Measurements from ENCODE around the gene TGFB1. TPM values are rescaled to one million over a fixed set of nuclear protein-coding genes. Genes with fewer than 3 reads are reported as not detected.

Gene TGFB1
- total RNA-seq, 1 donor from 2014 or later = 24.9 TPM

DNA sequence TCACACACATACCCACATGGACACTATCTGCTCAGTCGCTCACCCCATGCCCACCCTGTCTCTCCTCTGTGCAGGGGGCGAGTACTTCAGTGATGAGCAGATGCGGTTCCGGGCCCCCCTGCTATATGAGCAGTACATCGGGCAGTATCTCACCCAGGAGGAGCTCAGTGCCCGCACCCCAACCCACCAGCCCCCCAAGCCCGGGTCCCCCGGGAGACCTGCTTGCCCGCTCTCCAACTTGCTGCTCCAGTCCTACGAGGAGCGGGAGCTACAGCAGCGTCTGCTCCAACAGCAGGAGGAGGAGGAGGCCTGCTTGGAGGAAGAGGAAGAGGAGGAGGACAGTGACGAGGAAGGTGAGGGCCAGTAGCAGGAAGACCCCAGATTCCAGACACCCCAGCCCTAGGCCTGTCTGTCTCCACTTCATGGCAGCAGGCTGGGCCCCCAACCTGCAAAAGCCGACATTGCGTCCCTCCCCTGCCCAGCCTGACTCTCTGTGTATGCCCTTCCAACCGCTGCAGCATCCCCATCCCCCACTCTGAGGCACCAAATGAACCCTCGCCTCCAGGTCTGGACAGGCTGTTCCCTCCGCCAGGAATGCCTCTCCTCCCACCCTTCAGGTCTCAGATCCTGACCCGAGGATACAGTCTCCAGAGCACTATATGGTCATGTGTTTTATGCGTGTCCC, 34.1 kb downstream of the TGFB1 start:
- Mint-ChIP-seq H3K4me1 (peaks cover 25% of the 10 kb centered on the region), H3K27me3 (ENCODE audit: low read depth) (no peaks in the 10 kb centered on the region), H3K4me3 (no peak overlapping the region), H3K9me3 (peaks cover 5% of the 10 kb centered on the region), H3K36me3 (peaks cover 30% of the 10 kb centered on the region), H3K27ac (no peak overlapping the region)
- DNase-seq (ENCODE audit: low spot score in 2 of 2, unreplicated experiment in 2 of 2) = no peak
- TF ChIP-seq, protein P1, sequence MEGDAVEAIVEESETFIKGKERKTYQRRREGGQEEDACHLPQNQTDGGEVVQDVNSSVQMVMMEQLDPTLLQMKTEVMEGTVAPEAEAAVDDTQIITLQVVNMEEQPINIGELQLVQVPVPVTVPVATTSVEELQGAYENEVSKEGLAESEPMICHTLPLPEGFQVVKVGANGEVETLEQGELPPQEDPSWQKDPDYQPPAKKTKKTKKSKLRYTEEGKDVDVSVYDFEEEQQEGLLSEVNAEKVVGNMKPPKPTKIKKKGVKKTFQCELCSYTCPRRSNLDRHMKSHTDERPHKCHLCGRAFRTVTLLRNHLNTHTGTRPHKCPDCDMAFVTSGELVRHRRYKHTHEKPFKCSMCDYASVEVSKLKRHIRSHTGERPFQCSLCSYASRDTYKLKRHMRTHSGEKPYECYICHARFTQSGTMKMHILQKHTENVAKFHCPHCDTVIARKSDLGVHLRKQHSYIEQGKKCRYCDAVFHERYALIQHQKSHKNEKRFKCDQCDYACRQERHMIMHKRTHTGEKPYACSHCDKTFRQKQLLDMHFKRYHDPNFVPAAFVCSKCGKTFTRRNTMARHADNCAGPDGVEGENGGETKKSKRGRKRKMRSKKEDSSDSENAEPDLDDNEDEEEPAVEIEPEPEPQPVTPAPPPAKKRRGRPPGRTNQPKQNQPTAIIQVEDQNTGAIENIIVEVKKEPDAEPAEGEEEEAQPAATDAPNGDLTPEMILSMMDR (IDR thresholded peaks at IDR 0.05; ENCODE audit: unreplicated experiment) = no peak

DNA sequence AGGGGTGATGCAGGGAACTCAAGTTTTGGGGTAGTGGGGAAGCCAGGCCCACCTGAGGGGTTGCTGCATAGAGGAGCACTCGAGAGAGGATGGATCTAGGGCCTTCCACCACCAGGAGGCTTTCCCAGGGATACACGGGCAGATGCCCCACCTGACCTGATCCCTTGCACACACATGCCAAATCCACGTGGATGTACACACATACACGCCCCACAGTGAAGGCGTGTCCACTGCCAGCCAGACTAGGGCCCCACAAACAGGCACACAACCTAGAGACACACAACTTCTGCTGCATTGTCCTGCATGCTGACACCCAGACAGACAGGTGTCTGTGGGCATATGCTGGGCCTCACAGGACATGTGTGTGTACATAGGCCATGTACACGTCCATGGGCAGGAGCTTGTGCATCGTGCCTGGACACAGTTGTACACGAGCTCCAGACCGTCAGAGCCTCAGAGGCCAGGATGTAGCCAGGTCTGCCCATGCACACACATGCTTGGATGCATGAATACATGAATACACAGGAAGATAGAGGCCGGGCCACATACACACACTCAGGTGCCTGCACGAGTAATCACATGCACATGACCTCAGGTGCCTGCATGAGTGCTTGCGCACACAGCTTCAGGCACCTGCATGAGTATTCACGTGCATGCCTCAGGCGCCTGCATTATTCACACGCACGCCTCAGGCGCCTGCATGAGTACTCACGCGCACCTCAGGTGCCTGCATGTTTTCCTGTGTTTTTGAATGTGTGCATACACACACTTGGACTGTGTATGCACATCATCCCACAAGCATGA, 34.8 kb downstream of the TGFB1 start:
- no peak for DNase-seq (ENCODE audit: low spot score in 2 of 2, unreplicated experiment in 2 of 2)
- Mint-ChIP-seq H3K4me3 (no peak overlapping the region), H3K27ac (no peak overlapping the region), H3K27me3 (ENCODE audit: low read depth) (no peaks in the 10 kb centered on the region), H3K9me3 (peaks cover 5% of the 10 kb centered on the region), H3K4me1 (peaks cover 18% of the 10 kb centered on the region), H3K36me3 (peaks cover 34% of the 10 kb centered on the region)
- TF ChIP-seq, protein P1 (IDR thresholded peaks at IDR 0.05; ENCODE audit: unreplicated experiment) = no peak

DNA sequence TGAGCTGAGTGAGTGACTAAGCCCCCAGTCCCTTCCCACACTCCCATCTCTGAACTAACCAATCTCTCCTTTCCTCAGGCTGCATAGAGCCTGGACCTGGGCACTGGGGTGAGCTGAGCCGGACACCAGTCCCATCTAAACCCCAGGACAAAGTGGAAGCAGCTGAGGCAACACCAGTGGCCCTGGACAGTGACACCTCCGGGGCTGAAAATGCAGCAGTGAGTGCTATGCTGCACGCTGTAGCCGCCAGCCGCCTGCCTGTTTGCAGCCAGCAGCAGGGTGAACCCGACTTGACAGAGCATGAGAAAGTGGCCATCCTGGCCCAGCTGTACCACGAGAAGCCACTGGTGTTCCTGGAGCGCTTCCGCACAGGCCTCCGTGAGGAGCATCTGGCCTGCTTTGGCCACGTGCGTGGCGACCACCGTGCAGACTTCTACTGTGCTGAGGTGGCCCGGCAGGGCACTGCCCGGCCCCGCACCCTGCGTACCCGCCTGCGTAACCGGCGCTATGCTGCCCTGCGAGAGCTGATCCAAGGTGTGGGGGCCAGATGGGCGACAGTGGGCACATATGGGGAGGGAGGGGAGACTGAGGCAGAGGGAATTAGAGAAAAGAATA, 37.3 kb downstream of the TGFB1 start:
- TF ChIP-seq, protein P1 (IDR thresholded peaks at IDR 0.05; ENCODE audit: unreplicated experiment) = no peak
- Mint-ChIP-seq H3K36me3 (peaks cover 41% of the 10 kb centered on the region), H3K27ac (no peak overlapping the region), H3K4me1 (peaks cover 15% of the 10 kb centered on the region), H3K27me3 (ENCODE audit: low read depth) (no peaks in the 10 kb centered on the region), H3K4me3 (no peak overlapping the region), H3K9me3 (peaks cover 5% of the 10 kb centered on the region)
- no peak for DNase-seq (ENCODE audit: low spot score in 2 of 2, unreplicated experiment in 2 of 2)

DNA sequence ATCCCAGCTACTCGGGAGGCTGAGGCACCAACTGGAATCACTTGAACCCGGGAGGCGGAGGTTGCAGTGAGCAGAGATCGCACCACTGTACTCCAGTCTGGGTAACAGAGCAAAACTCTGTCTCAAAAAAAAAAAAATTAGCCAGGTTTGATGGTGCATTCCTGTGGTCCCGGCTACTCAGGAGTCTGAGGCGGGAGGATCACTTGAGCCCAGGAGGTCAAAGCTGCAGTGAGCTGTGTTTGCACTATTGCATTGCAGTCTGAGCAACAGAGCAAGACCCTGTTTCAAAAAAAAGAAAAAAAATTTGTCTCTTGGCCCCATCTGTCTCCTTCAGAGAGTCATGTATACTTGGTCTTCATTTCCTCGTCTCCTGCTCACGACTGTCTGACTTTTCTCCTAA, 42.1 kb downstream of the TGFB1 start:
- TF ChIP-seq, protein P1 (IDR thresholded peaks at IDR 0.05; ENCODE audit: unreplicated experiment) = no peak
- Mint-ChIP-seq H3K27me3 (ENCODE audit: low read depth) (no peaks in the 10 kb centered on the region), H3K4me1 (peaks cover 32% of the 10 kb centered on the region), H3K27ac (peak overlapping the region; percentile 73), H3K9me3 (peaks cover under 1% of the 10 kb centered on the region), H3K36me3 (peaks cover 26% of the 10 kb centered on the region), H3K4me3 (peak overlapping the region; percentile 93)
- DNase-seq (ENCODE audit: low spot score in 2 of 2, unreplicated experiment in 2 of 2) = no peak

DNA sequence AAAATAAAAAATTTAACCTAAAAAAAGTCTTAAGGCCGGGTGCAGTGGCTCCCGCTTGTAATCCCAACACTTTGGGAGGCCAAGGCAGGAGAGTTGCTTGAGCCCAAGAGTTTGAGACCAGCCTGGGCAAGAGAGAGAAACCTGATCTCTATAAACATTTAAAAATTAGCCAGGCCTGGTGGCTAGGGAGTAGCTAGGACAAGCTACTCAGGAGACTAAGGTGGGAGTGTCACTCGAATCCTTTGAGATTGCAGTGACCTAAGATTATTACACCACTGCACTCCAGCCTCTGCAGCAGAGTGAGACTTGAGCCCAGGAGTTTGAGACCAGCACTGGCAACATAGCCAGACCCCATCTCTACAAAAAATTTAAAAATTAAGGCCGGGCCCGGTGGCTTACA, 42.6 kb downstream of the TGFB1 start:
- TF ChIP-seq, protein P1 (IDR thresholded peaks at IDR 0.05; ENCODE audit: unreplicated experiment) = no peak
- peaks cover 32% of the 10 kb centered on the region for H3K4me1 Mint-ChIP-seq
- H3K36me3 Mint-ChIP-seq = peaks cover 21% of the 10 kb centered on the region
- peak overlapping the region; percentile 99 for H3K27ac Mint-ChIP-seq
- no peak for DNase-seq (ENCODE audit: low spot score in 2 of 2, unreplicated experiment in 2 of 2)
- H3K9me3 Mint-ChIP-seq = no peaks in the 10 kb centered on the region
- H3K27me3 Mint-ChIP-seq (ENCODE audit: low read depth) = no peaks in the 10 kb centered on the region
- peak overlapping the region; percentile 93 for H3K4me3 Mint-ChIP-seq
